Thyroid gland (tissue), 4 donors: ENCODE measurements around the gene EXOSC6.
"Not testable (repeated sequence)": the region's sequence is repeated elsewhere in the genome, so short reads cannot be mapped to it uniquely, and the experiment has no call there.

Experiments
- POLR2A ChIP-seq, 2 donors: fragments of 450-650 bp; IDR thresholded peaks; one replicate each; pipeline ENCODE4 v1.6.1; 2017; ENCODE audit warnings: antibody characterized with exemption in 2 of 2, mild to moderate bottlenecking in 2 of 2, moderate library complexity in 1 of 2
- TF ChIP-seq, protein P1 (sequence below), 6 experiments: fragments of 200-600 bp in 3 of 6; fragments of 450-650 bp in 3 of 6; sonication (generic) in 3 of 6; IDR thresholded peaks; one replicate each; pipeline ENCODE4 v1.5.1; 2016 to 2019; ENCODE audit warnings: antibody characterized with exemption in 6 of 6, mild to moderate bottlenecking in 2 of 6, inconsistent platforms in 1 of 6, moderate library complexity in 1 of 6

DNA sequence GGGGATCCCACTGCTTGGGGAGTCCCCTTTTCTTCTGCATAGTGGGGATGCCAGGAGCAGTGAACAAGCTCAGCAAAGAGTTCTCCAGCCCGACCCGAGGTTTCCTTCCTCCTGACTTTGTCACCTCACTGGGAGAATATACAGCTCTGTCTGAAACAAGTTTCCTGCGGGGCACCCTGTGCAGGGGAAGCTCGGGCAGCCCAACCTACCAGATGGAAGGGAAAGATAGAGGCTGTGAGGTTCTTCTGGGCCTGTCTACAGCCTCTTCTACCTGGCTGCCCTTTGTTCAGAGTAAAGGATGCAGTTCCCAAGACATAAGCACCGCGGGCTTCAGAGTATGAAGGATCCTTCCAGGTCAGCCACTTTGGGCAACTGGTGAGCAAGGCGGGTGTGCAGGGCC, 54.1 kb downstream of the EXOSC6 start:
- TF ChIP-seq, protein P1, sequence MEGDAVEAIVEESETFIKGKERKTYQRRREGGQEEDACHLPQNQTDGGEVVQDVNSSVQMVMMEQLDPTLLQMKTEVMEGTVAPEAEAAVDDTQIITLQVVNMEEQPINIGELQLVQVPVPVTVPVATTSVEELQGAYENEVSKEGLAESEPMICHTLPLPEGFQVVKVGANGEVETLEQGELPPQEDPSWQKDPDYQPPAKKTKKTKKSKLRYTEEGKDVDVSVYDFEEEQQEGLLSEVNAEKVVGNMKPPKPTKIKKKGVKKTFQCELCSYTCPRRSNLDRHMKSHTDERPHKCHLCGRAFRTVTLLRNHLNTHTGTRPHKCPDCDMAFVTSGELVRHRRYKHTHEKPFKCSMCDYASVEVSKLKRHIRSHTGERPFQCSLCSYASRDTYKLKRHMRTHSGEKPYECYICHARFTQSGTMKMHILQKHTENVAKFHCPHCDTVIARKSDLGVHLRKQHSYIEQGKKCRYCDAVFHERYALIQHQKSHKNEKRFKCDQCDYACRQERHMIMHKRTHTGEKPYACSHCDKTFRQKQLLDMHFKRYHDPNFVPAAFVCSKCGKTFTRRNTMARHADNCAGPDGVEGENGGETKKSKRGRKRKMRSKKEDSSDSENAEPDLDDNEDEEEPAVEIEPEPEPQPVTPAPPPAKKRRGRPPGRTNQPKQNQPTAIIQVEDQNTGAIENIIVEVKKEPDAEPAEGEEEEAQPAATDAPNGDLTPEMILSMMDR (IDR thresholded peaks at IDR 0.05) = not testable (repeated sequence)
- not testable (repeated sequence) for TF ChIP-seq POLR2A (IDR thresholded peaks at IDR 0.05)
